HG02981 (cell line): ENCODE data around the gene LIN7A.
"Not testable (repeated sequence)": the region's sequence is repeated elsewhere in the genome, so short reads cannot be mapped to it uniquely, and the experiment has no call there.

ENCODE experiments used
- ATAC-seq: cut with Tn5 transposase; IDR thresholded peaks from one replicate; pipeline ENCODE4 v1.9.1; 2021; ENCODE audit warnings: mild to moderate bottlenecking, moderate library complexity; ENCODE audit not compliant: unreplicated experiment

LIN7A gene

GRCh38 chr12:80924437-80924836 is 13.3 kb downstream of the LIN7A start:
- no peak for ATAC-seq

GRCh38 chr12:80920006-80920405 is 17.7 kb downstream of the LIN7A start:
- ATAC-seq = no peak

GRCh38 chr12:80917651-80918050 is 20.1 kb downstream of the LIN7A start:
- no peak for ATAC-seq

- no peak for ATAC-seq
Observed at GRCh38 chr12:80912901-80913770, 24.6 kb downstream of the LIN7A start.

- no peak for ATAC-seq
Observed at GRCh38 chr12:80909370-80909769, 28.4 kb downstream of the LIN7A start.

GRCh38 chr12:80902711-80903110 is 35.0 kb downstream of the LIN7A start:
- no peak for ATAC-seq

- no peak for ATAC-seq
Observed at GRCh38 chr12:80901661-80902060, 36.1 kb downstream of the LIN7A start.

GRCh38 chr12:80895240-80895639 is 42.5 kb downstream of the LIN7A start:
- no peak for ATAC-seq

GRCh38 chr12:80894179-80894578 is 43.6 kb downstream of the LIN7A start:
- ATAC-seq = no peak

GRCh38 chr12:80892597-80893445 is 44.9 kb downstream of the LIN7A start:
- no peak for ATAC-seq

GRCh38 chr12:80884651-80885050 is 53.1 kb downstream of the LIN7A start:
- no peak for ATAC-seq

- ATAC-seq = no peak
Observed at GRCh38 chr12:80881106-80881505, 56.6 kb downstream of the LIN7A start.

GRCh38 chr12:80878452-80878851 is 59.3 kb downstream of the LIN7A start:
- ATAC-seq = not testable (repeated sequence)

GRCh38 chr12:80877721-80878265 is 59.9 kb downstream of the LIN7A start:
- ATAC-seq = no peak

- ATAC-seq = no peak
Observed at GRCh38 chr12:80872053-80872452, 65.7 kb downstream of the LIN7A start.

GRCh38 chr12:80869264-80869663 is 68.5 kb downstream of the LIN7A start:
- no peak for ATAC-seq

GRCh38 chr12:80868576-80868975 is 69.2 kb downstream of the LIN7A start:
- ATAC-seq = no peak

- ATAC-seq = no peak
Observed at GRCh38 chr12:80867941-80868340, 69.8 kb downstream of the LIN7A start.

- no peak for ATAC-seq
Observed at GRCh38 chr12:80864046-80864735, 73.5 kb downstream of the LIN7A start.

- ATAC-seq = no peak
Observed at GRCh38 chr12:80862531-80862930, 75.2 kb downstream of the LIN7A start.
